Natural killer cell (primary cell): Measurements from ENCODE around the gene UBASH3B. TPM values are rescaled to one million over a fixed set of nuclear protein-coding genes. Genes with fewer than 3 reads are reported as not detected.

Experiments used
- ATAC-seq, 3 donors: fragments of 150-1000 bp in 2 of 3; fragments of 200-7000 bp in 1 of 3; cut with Tn5 transposase; 1 replicate in 1 of 3; 2 replicates in 2 of 3; pipeline ENCODE4 v1.10.0; 2021; ENCODE audit warnings: mild to moderate bottlenecking in 2 of 3, moderate library complexity in 2 of 3
- DNase-seq, 2 donors: peaks; one replicate each; pipeline versions ENCODE4 v3.0.0 to v3.0.0-alpha.2; 2013 to 2021; ENCODE audit warnings: mixed read lengths in 1 of 2
- H3K27ac ChIP-seq: one replicate; pipeline ENCODE4 v1.5.1; 2013; ENCODE audit warnings: mild to moderate bottlenecking, low read length
- H3K27me3 ChIP-seq: one replicate; pipeline ENCODE4 v1.6.1; 2013; ENCODE audit warnings: low read length; ENCODE audit not compliant: control insufficient read depth, insufficient read depth
- H3K36me3 ChIP-seq: one replicate; pipeline ENCODE4 v1.6.1; 2013; ENCODE audit warnings: low read length; ENCODE audit not compliant: control insufficient read depth, insufficient read depth
- H3K4me1 ChIP-seq: one replicate; pipeline ENCODE4 v1.6.1; 2013; ENCODE audit warnings: low read length; ENCODE audit not compliant: control insufficient read depth, insufficient read depth
- H3K4me3 ChIP-seq: one replicate; pipeline ENCODE4 v1.5.1; 2013; ENCODE audit warnings: low read length
- H3K9me3 ChIP-seq: one replicate; pipeline ENCODE4 v1.6.1; 2013; ENCODE audit warnings: low read length; ENCODE audit not compliant: control insufficient read depth, insufficient read depth
- H3K27ac Mint-ChIP-seq, 2 donors: one replicate each; pipeline ENCODE4 v1.8.0; 2022; ENCODE audit warnings: mild to moderate bottlenecking in 2 of 2, mixed read lengths in 2 of 2, moderate library complexity in 1 of 2
- H3K27me3 Mint-ChIP-seq, 2 donors: one replicate each; pipeline ENCODE4 v1.8.0; 2022; ENCODE audit warnings: low read depth in 2 of 2, mixed read lengths in 2 of 2
- H3K36me3 Mint-ChIP-seq: one replicate; pipeline ENCODE4 v1.8.0; 2022; ENCODE audit warnings: mixed read lengths
- H3K4me1 Mint-ChIP-seq, 2 donors: one replicate each; pipeline ENCODE4 v1.8.0; 2022; ENCODE audit warnings: mixed read lengths in 2 of 2
- H3K4me3 Mint-ChIP-seq: one replicate; pipeline ENCODE4 v1.8.0; 2022; ENCODE audit warnings: mild to moderate bottlenecking, moderate library complexity, mixed read lengths
- H3K9me3 Mint-ChIP-seq, 2 donors: one replicate each; pipeline ENCODE4 v1.8.0; 2022; ENCODE audit warnings: mixed read lengths in 2 of 2
- CTCF ChIP-seq: fragments of 200-600 bp; IDR thresholded peaks from one replicate; pipeline ENCODE4 v1.8.0; 2022; ENCODE audit warnings: antibody characterized with exemption
- WGBS: methylation state at CpG from one replicate; pipeline ENCODE4 v1.1.7; 2013; ENCODE audit warnings: missing lambda C conversion rate; ENCODE audit not compliant: insufficient coverage; 5-methylcytosine and 5-hydroxymethylcytosine counted together
- intact Hi-C: fragments of 100-400 bp; cut with micrococcal nuclease; formaldehyde crosslinking; loops from one replicate; pipeline ENCODE4 v1.14.2; 2022
- total RNA-seq, 4 donors: library from RNA; stranded (reverse); fragments of 120-200 nt in 1 of 4; gene quantifications; one replicate each; pipeline versions ENCODE4 v1.2.3 to v1.2.4, GENCODE V29; 2013 to 2022

UBASH3B gene
- total RNA-seq, 3 donors from 2014 or later (not counting 1 experiment from before 2014, with no cell fraction given) = 28.7 to 33.9 (median 33.5) TPM

GRCh38 chr11:122685041-122685440 lies 29.5 kb downstream of the UBASH3B start:
- no peaks in the 10 kb centered on the region for H3K27me3 Mint-ChIP-seq
- H3K4me3 Mint-ChIP-seq = no peak overlapping the region
- H3K4me3 ChIP-seq = no peak overlapping the region
- H3K27ac Mint-ChIP-seq = peak overlapping the region; percentile 11 to 53
- no peak for ATAC-seq
- intact Hi-C loops = no loop called here
- H3K9me3 Mint-ChIP-seq = no peaks in the 10 kb centered on the region
- H3K27me3 ChIP-seq = no peaks in the 10 kb centered on the region
- H3K4me1 ChIP-seq = peaks cover 13% of the 10 kb centered on the region
- DNase-seq = no peak
- WGBS = 81% methylated on average over 2 of the region's 2 CpGs
- H3K4me1 Mint-ChIP-seq = peaks cover 9 to 21% of the 10 kb centered on the region in 2 donors
- H3K36me3 ChIP-seq = no peaks in the 10 kb centered on the region
- H3K27ac ChIP-seq = no peak overlapping the region
- no peaks in the 10 kb centered on the region for H3K9me3 ChIP-seq
- no peak for TF ChIP-seq CTCF
- no peaks in the 10 kb centered on the region for H3K36me3 Mint-ChIP-seq

GRCh38 chr11:122686111-122686510 lies 30.6 kb downstream of the UBASH3B start:
- no peak for DNase-seq

GRCh38 chr11:122690384-122690783 lies 34.9 kb downstream of the UBASH3B start:
- H3K27me3 Mint-ChIP-seq = no peaks in the 10 kb centered on the region
- Histone ChIP-seq H3K4me1 (peaks cover 34% of the 10 kb centered on the region), H3K36me3 (no peaks in the 10 kb centered on the region), H3K27ac (peak overlapping the region; percentile 73), H3K27me3 (no peaks in the 10 kb centered on the region), H3K9me3 (no peaks in the 10 kb centered on the region), H3K4me3 (no peak overlapping the region)
- H3K9me3 Mint-ChIP-seq = no peaks in the 10 kb centered on the region
- H3K36me3 Mint-ChIP-seq = no peaks in the 10 kb centered on the region
- peak overlapping the region; percentile 61 to 76 for H3K27ac Mint-ChIP-seq
- peak in 1 of 3 donors; percentile 31 for ATAC-seq
- WGBS = 88% methylated on average over 7 of the region's 7 CpGs
- no peak for TF ChIP-seq CTCF
- peak overlapping the region; percentile 69 for H3K4me3 Mint-ChIP-seq
- DNase-seq = no peak
- intact Hi-C loops = no loop called here
- H3K4me1 Mint-ChIP-seq = peaks cover 20 to 45% of the 10 kb centered on the region in 2 donors

More at GRCh38 chr11:122686111-122686510, 30.6 kb downstream of the UBASH3B start:
- Histone ChIP-seq H3K4me3 (no peak overlapping the region), H3K27ac (no peak overlapping the region), H3K4me1 (peaks cover 22% of the 10 kb centered on the region), H3K9me3 (no peaks in the 10 kb centered on the region), H3K27me3 (no peaks in the 10 kb centered on the region), H3K36me3 (no peaks in the 10 kb centered on the region)
- ATAC-seq = no peak
- Mint-ChIP-seq H3K9me3 (no peaks in the 10 kb centered on the region), H3K36me3 (no peaks in the 10 kb centered on the region), H3K4me3 (no peak overlapping the region), H3K27ac (no peak overlapping the region), H3K27me3 (no peaks in the 10 kb centered on the region), H3K4me1 (peaks cover 13 to 30% of the 10 kb centered on the region in 2 donors)
- WGBS = 90% methylated on average over 8 of the region's 8 CpGs
- TF ChIP-seq CTCF = no peak
- intact Hi-C loops = no loop called here
